H1 (cell line): ENCODE data around the gene NABP1.

ENCODE experiments used
- EZH2 ChIP-seq: fragments of 200-600 bp; sonication (generic); IDR thresholded peaks from 2 replicates; pipeline ENCODE4 v1.7.1; 2012; ENCODE audit warnings: low read depth, mild to moderate bottlenecking, moderate library complexity, low read length, inconsistent platforms; ENCODE audit not compliant: severe bottlenecking
- KDM4A ChIP-seq: IDR thresholded peaks from one replicate; pipeline ENCODE4 v1.7.1; 2012; ENCODE audit warnings: low read depth, mild to moderate bottlenecking, moderate library complexity, low read length, inconsistent platforms; ENCODE audit not compliant: severe bottlenecking
- KDM5A ChIP-seq: fragments of 200-600 bp; IDR thresholded peaks from 2 replicates; pipeline ENCODE4 v1.7.1; 2012; ENCODE audit warnings: mild to moderate bottlenecking, low read length, inconsistent platforms, mixed read lengths
- POU5F1 ChIP-seq: IDR thresholded peaks from 2 replicates; pipeline ENCODE4 v1.6.1; 2011; ENCODE audit warnings: low read depth, mild to moderate bottlenecking, low read length, moderate library complexity
- RNF2 ChIP-seq: fragments of 200-900, 300-1000 bp; sonication (generic); IDR thresholded peaks from 2 replicates; pipeline ENCODE4 v1.7.1; 2016; ENCODE audit warnings: borderline replicate concordance, low read depth, mild to moderate bottlenecking, antibody characterized with exemption, low read length; ENCODE audit not compliant: poor library complexity, severe bottlenecking; ENCODE audit errors: missing control alignments
- TF ChIP-seq, protein P1 (sequence below), 3 experiments: IDR thresholded peaks; 1 replicate in 2 of 3; 2 replicates in 1 of 3; pipeline versions ENCODE4 v1.5.1 to v1.6.1; 2011; ENCODE audit warnings: low read length in 3 of 3, mild to moderate bottlenecking in 3 of 3, inconsistent platforms in 2 of 3, low read depth in 1 of 3, moderate library complexity in 1 of 3; ENCODE audit not compliant: insufficient read depth in 1 of 3; ENCODE audit errors: control extremely low read depth in 1 of 3
- TF ChIP-seq, protein P2 (sequence below): IDR thresholded peaks from 2 replicates; pipeline ENCODE4 v1.6.1; 2012; ENCODE audit warnings: low read length, inconsistent platforms

DNA sequence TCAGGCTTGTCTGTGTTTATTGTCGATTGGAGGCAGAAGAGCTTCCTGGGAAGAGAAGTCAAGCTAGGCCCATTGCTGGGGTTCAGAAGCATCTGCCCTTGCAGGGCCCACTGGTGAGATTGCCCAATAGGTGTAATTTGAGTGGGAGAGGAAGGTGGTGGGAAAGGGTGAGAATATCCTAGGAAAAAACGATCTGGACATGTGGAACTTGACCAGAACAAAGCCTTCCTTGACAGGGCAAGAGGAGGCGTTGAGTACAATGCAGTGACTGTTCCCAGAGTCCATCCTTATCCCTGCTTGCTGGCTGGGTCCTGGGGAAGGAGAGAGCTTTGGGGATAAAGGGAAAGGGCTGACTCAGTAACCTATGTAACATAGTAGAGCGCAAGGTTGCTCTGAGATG lies 27.1 kb downstream of the NABP1 start:
- TF ChIP-seq EZH2, result no peak
- no peak for TF ChIP-seq POU5F1
- TF ChIP-seq, protein P1, sequence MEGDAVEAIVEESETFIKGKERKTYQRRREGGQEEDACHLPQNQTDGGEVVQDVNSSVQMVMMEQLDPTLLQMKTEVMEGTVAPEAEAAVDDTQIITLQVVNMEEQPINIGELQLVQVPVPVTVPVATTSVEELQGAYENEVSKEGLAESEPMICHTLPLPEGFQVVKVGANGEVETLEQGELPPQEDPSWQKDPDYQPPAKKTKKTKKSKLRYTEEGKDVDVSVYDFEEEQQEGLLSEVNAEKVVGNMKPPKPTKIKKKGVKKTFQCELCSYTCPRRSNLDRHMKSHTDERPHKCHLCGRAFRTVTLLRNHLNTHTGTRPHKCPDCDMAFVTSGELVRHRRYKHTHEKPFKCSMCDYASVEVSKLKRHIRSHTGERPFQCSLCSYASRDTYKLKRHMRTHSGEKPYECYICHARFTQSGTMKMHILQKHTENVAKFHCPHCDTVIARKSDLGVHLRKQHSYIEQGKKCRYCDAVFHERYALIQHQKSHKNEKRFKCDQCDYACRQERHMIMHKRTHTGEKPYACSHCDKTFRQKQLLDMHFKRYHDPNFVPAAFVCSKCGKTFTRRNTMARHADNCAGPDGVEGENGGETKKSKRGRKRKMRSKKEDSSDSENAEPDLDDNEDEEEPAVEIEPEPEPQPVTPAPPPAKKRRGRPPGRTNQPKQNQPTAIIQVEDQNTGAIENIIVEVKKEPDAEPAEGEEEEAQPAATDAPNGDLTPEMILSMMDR (IDR thresholded peaks at IDR 0.05; ENCODE audit: control extremely low read depth in 1 of 3, insufficient read depth in 1 of 3, low read depth in 1 of 3, low read length in 3 of 3), result no peak
- TF ChIP-seq, protein P2, sequence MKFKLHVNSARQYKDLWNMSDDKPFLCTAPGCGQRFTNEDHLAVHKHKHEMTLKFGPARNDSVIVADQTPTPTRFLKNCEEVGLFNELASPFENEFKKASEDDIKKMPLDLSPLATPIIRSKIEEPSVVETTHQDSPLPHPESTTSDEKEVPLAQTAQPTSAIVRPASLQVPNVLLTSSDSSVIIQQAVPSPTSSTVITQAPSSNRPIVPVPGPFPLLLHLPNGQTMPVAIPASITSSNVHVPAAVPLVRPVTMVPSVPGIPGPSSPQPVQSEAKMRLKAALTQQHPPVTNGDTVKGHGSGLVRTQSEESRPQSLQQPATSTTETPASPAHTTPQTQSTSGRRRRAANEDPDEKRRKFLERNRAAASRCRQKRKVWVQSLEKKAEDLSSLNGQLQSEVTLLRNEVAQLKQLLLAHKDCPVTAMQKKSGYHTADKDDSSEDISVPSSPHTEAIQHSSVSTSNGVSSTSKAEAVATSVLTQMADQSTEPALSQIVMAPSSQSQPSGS, result no peak
- no peak for TF ChIP-seq KDM4A
- TF ChIP-seq KDM5A, result no peak
- TF ChIP-seq RNF2, result no peak
